Stimulated activated naive CD8-positive, alpha-beta T cell treated with anti-CD3 and anti-CD28 coated beads, Interleukin-15, Interleukin-2, amounts not matched to agents 100 U/mL and 50 U/mL, for 24 hours (primary cell): Measurements from ENCODE around the gene PPP2R5A.
"Not testable (repeated sequence)": the region's sequence is repeated elsewhere in the genome, so short reads cannot be mapped to it uniquely, and the experiment has no call there.

ENCODE experiments used
- ATAC-seq: fragments of 150-1000 bp; cut with Tn5 transposase; one replicate; pipeline ENCODE4 v1.10.0; 2021
- DNase-seq: peaks from one replicate; pipeline ENCODE4 v3.0.0; 2021

The PPP2R5A gene

GRCh38 chr1:212267460-212267859 is 17.8 kb upstream of the PPP2R5A start:
- ATAC-seq (no peak), DNase-seq (no peak)

- no peak for ATAC-seq
- no peak for DNase-seq
Measured at GRCh38 chr1:212269306-212269705, 15.9 kb upstream of the PPP2R5A start.

- DNase-seq (no peak), ATAC-seq (no peak)
Measured at GRCh38 chr1:212270564-212270963, 14.6 kb upstream of the PPP2R5A start.

- DNase-seq (no peak), ATAC-seq (no peak)
Measured at GRCh38 chr1:212271234-212271633, 14.0 kb upstream of the PPP2R5A start.

GRCh38 chr1:212271823-212272485 is 13.3 kb upstream of the PPP2R5A start:
- DNase-seq (no peak), ATAC-seq (no peak)

GRCh38 chr1:212281590-212281989 is 3.6 kb upstream of the PPP2R5A start:
- no peak for ATAC-seq
- no peak for DNase-seq

GRCh38 chr1:212283741-212284140 is 1.5 kb upstream of the PPP2R5A start:
- DNase-seq (no peak), ATAC-seq (no peak)

- no peak for DNase-seq
- ATAC-seq, result no peak
Measured at GRCh38 chr1:212284332-212284743, 872 bp upstream of the PPP2R5A start.

- peak; percentile 9 for ATAC-seq
- DNase-seq, result peak; percentile 76
Measured at GRCh38 chr1:212285685-212286555, 710 bp downstream of the PPP2R5A start.

- DNase-seq, result no peak
- ATAC-seq, result no peak
Measured at GRCh38 chr1:212286556-212287131, 1.4 kb downstream of the PPP2R5A start.

- ATAC-seq (no peak), DNase-seq (no peak)
Measured at GRCh38 chr1:212287261-212287895, 2.2 kb downstream of the PPP2R5A start.

- ATAC-seq, DNase-seq: not testable (repeated sequence)
Measured at GRCh38 chr1:212287995-212288394, 2.8 kb downstream of the PPP2R5A start.

- DNase-seq (no peak), ATAC-seq (no peak)
Measured at GRCh38 chr1:212288615-212289014, 3.4 kb downstream of the PPP2R5A start.

GRCh38 chr1:212289262-212290077 is 4.3 kb downstream of the PPP2R5A start:
- ATAC-seq (no peak), DNase-seq (no peak)

GRCh38 chr1:212290608-212291007 is 5.4 kb downstream of the PPP2R5A start:
- DNase-seq, result no peak

GRCh38 chr1:212291505-212292134 is 6.4 kb downstream of the PPP2R5A start:
- no peak for DNase-seq
- ATAC-seq, result peak; percentile 52

More at GRCh38 chr1:212290608-212291007, 5.4 kb downstream of the PPP2R5A start:
- no peak for ATAC-seq

- ATAC-seq (no peak), DNase-seq (no peak)
Measured at GRCh38 chr1:212292250-212293105, 7.3 kb downstream of the PPP2R5A start.

- DNase-seq (no peak), ATAC-seq (no peak)
Measured at GRCh38 chr1:212293579-212293978, 8.4 kb downstream of the PPP2R5A start.

GRCh38 chr1:212294983-212295382 is 9.8 kb downstream of the PPP2R5A start:
- ATAC-seq, result no peak
- DNase-seq, result no peak

GRCh38 chr1:212295579-212295978 is 10.4 kb downstream of the PPP2R5A start:
- DNase-seq (no peak), ATAC-seq (peak; percentile 79)
